ENCODE measurements around the gene SLC2A13.
"Not testable (repeated sequence)": the region's sequence is repeated elsewhere in the genome, so short reads cannot be mapped to it uniquely, and the experiment has no call there.

The SLC2A13 gene

DNA sequence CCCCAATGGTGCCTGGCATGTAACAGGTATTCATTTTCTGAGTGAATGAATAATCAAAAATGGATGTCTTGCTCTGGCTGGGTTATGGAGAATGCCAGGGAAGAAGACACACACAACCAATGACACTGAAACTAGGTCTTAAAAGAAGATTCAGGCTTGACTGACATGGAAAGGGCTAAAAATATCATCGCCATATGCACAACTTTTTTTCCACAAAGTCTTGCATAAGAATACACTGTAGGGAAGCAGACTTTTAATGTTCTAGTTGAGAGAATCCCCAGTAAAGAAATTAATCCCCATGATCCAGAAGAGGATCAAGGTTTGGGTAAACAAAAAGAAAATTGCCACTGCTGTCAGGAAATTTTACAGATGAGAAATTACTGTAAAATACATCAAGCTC is 116.4 kb downstream of the SLC2A13 start:
- no peak for FAIRE-seq

DNA sequence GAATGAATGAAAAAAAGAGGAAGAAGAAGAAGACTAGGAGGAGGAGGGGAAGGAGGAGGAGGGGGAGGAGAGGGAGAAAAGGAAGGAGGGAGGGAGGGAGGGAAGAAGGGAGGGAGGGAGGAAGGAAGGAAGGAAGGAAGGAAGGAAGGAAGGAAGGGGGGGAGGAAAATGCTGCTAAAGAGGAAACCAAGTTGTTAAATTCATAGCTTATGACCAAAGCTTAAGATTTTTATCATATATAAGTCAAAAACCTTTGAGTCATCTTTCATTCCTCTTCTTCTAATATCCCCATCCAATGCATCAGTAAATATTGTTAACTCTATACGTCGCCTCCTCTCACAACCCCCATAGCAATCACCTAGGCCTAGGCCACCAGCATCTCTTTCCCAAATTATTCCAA is 117.3 kb downstream of the SLC2A13 start:
- no peak for FAIRE-seq

DNA sequence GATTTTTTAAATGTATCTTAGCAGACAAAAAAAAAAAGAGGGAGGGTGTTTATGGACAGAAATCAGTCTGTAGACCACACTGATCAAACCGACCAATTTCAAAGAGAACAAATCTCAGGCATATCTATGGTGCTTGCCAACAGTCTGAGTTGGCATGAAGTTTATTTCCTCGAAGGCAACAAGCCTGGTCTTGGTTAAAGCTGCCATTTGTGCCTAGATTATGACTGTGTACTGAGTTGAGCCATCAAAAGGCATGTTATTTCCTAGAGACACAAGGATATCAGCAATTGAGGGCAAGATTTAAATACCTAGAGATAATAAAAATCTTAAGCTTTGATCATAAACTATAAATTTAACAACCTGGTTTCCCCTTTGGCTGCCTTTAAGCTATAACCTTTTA is 119.2 kb downstream of the SLC2A13 start:
- FAIRE-seq: no peak

DNA sequence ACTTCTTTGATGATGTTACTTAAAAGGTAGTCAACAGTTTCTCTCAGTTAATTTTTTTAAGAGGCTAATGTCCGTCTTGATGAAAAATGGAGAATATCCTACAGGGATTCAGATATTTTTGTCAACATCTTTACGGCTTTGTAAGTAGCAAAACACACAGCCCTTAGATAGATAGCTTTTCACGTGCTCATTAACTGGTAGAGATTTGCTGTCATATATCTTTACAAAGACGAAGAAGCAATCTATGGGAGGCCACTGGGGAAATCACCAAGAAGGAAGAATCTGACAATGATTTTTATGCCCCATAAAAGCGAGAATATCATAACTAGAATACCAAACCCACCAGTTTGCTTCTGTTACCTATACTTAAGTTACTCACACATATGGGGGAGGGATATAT is 121.2 kb downstream of the SLC2A13 start:
- FAIRE-seq: no peak

DNA sequence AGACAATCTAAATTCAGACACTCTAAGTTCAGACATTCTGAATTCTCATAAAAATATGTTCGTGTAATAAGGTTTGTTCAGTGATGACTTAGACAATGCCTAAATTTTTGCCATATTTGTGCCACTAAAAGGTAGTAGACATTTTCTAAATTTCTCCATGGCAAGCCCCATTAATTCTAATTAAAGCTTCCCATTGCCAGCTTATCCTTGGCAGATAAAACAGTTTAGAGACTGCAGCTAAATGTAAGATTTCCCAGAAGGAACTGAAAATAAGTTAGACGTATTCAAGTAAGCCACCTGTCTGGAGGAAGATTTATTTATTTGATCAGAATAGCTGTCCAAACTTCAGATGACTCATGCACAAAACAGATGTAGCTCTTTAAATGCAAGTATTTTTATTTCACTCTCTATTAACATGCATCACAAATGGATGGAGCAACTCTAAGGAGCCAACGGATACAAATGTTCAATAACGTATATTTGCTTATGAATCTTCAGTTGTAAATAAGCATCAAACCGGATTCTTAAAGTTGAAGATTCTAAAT is 130.4 kb downstream of the SLC2A13 start:
- no peak for FAIRE-seq

DNA sequence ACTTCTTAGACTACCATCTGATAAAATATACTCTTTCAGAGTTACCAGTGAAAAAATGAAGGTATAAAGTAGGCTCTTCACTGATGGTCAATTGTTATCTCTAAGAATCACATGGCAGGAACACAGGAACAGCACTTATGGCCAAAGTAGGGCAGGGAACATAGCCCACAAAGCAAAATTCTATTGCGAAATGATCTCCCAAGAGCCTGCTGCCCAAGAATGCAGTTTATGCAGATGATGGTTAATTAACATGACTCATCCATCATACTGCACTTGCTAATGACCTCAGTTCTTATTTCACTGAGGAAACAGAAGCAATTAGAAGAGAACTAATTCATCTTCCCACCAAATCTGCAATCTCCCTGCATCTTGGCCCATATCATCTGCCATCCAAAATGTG is 133.8 kb downstream of the SLC2A13 start:
- no peak for FAIRE-seq

DNA sequence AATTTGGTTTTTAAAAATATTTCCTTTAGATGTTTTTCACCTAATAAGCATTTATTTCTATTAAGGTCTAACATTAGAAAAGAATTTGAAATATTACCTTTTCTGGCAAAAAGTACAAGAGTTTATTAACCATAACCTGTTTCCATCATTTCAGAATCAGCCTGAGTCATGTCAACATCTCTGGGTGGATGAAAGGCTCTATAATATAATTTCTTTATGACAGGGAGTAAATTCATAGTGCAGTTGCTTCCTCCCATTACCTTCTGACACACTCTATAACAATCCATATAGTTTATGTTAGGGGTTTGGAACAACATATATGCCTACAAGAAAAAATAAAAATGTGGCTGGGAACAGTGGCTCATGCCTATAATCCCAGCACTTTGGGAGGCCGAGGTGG is 134.5 kb downstream of the SLC2A13 start:
- no peak for FAIRE-seq

DNA sequence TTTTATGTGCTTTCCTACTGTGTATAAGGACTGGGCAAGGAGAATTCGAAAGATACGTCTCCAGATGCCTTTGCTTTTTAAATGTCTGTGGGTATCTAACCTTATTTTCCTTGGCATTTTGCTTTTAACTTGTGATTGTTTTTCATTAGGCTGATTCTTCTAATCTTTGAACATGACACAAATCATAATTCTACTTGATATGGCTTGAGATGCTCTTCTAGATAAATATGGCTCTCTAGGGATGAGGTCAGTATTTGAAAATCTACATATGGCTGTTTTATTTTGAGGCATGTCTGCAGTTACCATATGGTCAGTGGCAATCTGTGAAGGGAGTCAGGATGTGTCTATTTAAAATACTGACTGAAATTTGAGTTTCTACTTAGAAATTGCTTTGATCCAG is 139.2 kb downstream of the SLC2A13 start:
- FAIRE-seq: no peak

DNA sequence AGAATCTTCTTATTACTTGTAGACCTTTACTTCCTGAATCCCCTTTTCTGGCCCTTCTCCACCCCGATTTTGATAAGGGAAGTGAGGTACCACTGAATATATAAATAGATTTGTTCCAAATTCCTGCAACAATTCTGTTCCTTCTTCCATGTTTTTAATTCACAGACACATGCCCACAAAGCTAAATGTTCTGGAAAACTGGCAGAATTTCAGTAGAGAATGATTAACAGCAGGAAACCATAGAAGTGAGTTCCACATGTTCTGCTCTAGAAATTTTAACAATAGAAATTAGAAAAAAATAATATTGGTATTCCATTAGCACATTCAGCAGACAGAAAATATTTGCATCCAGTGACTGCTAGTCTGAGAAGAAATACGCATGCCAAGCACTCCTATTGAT is 139.6 kb downstream of the SLC2A13 start:
- FAIRE-seq: no peak

DNA sequence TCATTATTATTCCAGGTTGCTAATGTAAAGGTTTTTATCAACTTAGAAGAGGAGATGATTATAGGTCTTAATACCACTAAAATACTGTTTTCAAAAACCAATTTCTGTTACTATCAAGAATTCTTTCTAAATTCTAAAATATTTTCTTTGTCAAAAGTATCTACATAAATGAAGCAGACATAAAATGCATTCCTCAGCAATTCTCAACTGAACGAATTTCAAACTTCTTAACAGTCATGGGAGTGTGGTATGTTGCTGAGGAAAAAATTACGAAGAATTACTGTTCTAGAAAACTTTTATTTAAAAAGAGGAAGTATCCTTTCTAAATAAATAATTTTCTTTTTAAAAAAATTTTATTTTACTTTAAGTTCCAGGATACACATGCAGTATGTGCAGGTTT is 146.4 kb downstream of the SLC2A13 start:
- no peak for FAIRE-seq

DNA sequence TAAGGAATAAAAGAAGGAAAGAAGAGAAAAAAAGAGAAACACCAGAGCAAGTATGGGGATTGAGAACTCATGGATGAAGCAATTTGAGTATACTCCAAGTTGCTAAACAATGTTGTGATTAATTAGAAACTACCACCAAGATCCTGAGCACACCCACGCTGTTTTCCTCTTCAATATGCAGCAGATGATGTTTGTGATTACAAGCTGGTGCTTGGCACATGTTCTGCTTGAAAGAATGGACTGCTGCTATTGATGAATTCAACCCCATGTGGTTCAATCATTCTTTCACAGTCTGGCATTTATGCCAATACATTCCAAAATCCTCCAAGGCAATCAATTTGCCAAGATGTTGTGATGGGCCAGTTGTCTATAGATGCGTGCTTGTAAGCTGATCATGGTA is 146.8 kb downstream of the SLC2A13 start:
- FAIRE-seq: no peak

DNA sequence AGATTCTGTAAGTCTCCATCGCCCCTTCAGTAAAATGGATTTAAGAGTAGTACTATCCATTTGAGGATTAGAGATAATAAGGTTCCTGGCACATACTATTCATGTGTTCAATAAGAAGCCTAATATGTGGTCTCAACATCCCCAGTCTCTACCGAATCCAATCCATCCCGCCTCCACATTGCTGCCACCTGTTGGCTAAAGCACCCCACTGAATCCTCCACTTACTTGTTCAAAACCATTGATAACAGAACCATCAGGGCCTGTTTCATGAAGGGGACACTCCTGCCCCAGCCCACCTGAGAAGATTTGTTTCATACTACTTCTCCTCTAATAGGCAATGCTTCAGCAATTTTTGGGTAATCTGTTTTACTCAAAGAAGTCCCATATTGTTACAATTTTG is 147.5 kb downstream of the SLC2A13 start:
- FAIRE-seq: no peak

DNA sequence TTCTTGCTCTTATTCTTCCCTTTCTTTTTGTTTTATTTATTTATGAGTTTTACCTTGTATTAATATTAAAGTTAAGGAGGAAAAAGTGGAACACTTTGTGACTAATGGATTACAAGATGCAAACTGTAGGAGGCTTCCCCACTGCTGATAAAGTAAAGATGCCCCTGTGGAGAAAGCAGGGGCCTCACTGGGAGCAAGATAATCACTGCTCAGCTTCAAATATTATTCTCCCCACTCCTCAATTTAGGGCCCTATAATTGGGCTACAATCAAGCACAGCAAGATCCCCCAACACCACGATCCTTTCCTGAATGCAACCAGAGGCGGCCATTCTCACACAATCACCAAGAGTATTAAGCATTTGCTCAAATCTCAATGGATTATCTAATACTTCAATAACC is 149.2 kb downstream of the SLC2A13 start:
- FAIRE-seq: no peak

DNA sequence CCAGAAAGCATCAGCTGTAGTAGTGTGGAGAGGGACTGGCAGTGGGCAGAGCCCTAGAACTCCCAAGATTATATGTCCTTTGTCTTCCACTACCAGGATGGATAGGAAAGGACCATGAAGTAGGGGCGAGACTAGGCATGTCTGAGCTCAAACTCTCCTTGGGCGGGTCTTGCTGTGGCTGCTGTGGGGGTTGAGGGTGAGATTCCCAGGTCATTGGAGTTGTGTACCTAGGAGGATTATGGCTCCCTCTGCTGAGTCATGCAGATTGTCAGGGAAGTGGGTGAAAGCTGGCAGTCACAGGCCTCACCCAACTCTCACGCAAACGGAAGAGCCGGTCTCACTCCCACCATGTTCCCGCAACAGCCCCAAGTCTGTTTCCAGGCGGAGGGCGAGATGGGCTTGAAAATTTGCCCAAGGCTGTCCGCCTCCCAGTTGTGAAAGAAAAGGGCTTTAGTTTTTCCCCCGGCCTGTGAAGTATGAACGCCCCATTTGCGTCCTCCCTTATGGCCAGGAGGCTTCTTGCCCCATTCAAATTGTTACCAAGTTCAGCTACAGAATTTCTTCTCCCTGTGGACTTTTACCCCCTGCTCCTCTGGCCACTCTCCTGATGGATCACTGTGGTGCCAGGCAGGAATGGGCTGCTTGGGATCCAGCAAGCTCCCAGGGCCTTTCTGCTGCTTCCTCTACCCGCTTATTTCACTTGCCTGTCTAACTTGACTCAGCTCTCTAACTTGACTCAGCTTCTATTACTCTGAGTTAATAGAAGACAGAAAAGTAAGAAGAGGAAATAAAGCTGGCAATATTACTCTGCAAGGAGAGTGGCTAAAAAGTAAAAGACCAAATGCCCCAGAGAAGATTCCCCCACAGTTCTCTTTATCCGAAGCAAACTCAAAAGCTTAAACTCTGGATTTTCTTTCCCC is 159.3 kb downstream of the SLC2A13 start:
- no peak for FAIRE-seq

DNA sequence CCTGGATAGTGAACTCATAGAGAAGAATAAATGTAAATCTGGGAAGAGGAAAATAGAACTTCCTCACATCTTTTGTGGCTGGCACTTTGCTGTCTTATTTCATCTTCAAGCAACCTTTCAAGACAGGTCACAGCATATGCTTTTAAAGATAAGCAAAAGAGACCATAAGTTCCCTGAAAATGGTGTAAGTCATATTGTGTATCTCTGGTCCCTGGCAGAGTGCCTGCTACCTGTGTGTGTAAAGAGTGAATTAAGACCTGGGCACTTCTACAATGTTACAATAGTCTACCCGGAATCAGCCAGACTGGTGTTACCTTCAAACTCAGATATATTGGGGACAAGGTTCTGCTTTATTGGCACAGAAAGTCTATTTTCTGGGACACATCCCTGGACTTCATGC is 168.8 kb downstream of the SLC2A13 start:
- FAIRE-seq: no peak

DNA sequence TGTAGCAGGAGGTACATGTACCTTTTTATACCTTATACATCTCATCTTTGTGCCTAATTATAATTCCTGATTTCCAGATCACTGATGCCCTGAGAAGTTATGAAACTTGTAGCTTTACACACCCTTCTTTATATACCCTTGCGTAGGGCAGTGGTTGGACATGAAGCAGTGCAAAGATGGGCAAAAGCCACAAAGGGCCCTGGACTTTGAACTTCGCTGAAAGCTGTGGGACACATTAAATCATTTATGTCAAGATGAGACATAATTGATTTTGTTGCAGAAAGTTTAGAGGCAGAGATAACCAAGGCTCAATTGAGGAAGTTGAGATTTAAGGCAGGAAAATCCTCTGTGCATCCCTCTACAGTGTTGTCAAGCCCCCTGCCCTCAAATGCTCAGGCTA is 170.0 kb downstream of the SLC2A13 start:
- no peak for FAIRE-seq

DNA sequence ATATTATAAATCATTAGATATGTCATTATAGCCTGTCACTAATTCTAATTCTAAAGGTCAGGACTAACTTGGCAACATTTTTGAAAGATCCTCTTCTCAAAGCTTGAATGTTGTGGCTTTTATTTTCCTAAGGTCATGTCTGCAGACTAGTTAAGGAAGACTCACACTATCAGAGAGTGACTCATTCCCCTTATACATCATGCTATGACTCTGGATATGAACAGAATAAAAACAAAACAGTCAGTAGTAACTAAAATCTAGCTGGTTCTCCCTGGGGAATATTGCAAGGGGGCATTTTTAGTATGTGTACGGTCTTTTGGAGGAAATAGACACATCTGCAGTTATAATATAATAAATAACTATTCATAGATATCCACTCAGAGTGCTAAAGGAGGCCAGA is 170.6 kb downstream of the SLC2A13 start:
- FAIRE-seq: no peak

DNA sequence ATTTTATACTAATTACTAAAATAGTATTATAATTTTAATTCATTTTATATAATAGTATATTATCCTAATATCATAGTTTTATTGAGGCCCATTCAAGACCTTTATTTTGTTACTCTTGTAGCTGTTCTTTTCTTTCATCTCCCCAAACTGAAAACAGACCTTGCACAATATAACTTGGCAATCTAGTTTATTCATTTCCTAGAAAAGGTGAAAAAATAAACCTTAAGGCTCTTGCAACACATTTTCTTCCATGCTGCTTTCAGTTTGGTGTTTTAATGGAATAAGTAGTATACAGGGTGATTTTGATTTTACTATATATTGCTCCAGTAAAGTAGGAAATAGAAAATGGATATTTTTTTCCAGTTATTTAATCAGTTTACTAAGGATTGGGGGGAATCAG is 174.0 kb downstream of the SLC2A13 start:
- no peak for FAIRE-seq

DNA sequence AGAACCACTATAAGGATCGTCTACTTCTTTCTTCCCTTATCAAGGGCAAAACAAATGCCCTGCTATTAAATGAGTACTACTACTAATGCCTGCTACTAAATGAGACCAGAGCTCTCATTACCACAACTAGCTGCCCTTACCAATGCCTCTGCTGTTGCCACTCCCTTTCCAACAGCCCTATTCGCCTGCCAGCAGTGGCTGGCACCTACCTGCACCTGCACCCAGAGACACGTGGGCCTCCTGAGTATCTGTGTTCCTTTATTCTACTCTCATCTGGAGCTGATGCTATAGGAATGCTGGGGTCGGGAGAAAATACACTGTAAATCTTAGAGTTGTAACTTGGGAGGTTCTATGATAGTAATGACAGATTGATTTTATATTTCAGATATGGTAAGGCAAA is 174.7 kb downstream of the SLC2A13 start:
- no peak for FAIRE-seq

DNA sequence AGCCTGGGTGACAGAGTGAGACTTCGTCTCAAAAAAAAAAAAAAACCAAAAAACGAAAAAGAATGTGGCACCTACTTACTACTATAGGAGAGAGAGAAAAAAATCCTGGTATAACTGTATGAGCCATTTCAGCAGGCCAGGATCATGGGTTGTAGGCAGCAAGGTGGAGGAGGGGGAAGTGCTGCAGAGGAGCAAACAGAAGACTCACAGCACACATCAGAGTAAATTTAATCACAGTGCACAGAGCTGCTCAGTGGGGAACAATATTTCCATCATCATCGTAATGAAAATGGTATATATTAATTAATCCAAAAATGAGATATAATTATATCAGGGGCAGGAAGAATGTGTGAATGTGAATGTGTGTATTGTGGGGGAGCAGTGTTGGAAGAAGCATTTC is 175.8 kb downstream of the SLC2A13 start:
- no peak for FAIRE-seq

DNA sequence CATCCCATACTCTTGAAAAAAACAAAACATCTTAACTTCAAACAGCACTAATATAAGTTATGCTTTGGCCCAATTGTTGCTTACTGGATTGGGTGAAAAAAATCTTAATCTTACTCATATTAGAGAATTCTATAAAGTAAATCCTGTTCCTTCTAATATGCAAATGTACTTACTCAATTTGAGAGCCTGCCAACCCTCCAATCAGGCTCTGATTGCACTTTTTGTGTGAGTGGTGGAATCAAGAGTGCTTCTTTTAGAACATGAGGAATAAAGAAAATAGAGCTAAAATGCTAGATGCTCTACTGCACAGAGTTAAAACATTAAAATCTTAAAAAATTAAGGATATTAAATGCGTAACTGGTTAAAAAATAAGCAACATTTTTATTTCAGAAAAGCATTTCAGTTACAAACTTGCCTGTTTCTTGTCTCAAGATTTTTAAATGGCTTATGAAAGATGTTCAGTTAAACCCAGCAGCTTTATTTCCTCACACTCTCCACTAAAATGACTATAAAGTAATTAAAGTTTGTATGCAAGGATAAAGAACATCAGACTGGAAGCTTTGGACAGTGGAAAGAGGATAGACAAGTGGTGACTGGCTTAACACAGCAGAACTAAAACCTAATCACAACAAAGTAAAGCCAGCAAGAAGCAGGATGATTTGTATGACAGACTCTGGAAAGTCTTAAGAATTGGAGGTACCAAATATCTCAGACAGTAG is 177.5 kb downstream of the SLC2A13 start:
- FAIRE-seq: no peak

DNA sequence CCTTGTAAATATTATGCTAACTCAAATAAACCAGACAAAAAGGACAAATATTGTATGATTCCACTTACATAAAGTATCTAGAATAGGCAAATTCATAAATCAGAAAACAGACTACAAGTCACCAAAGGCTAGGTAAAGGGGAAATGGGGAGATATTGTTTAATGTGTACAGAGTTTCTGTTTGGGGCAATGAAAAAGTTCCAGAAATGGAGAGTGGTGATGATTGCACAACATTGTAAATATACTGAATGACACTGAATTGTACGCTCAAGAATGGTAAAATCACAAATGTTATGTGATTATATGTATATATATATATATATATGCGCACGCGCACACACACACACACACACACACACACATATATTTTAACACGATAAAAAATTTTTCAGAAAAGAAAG is 182.5 kb downstream of the SLC2A13 start:
- FAIRE-seq: no peak

DNA sequence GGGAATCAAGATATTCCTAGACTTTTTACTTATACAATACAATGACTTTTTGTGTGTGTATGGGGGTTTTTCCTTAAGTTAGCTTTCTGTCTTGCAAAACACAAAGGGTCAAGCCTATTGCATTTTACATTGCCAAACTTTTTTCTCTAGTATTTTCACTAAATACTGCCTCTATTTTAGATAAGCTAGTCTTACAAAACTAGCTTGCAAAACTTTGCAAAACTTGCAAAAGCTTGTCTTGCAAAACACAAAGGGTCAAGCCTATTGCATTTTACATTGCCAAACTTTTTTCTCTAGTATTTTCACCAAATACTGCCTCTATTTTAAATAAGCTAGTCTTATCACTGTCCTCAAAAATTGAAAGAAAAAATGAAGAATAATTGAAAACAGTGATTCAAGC is 183.3 kb downstream of the SLC2A13 start:
- FAIRE-seq: not testable (repeated sequence)

DNA sequence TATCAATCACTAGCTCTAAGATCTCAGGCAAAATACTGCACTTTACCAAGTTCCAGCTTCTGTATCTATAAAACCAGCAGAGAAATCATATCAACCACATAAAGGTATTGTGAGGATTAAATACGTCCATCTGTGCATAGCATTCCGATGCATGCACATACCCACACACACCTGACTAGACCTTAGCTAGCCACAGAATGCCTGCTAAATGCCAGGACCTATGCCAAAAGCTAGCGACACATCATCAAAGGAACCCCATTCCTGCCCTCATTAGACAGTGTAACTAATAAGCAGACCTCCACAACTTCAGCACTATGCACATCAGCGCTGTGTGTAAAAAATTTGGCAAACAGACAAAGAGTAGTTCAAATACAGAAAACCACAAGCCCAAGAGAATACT is 185.2 kb downstream of the SLC2A13 start:
- no peak for FAIRE-seq

All from TTC549 (cell line).